Parietal lobe (tissue), 1 donor: ENCODE data around the gene SELENOV. TPM values are rescaled to one million over a fixed set of nuclear protein-coding genes. Genes with fewer than 3 reads are reported as not detected.

Source experiments
- total RNA-seq: library from RNA; depleted of rRNA; stranded (reverse); fragments of >200 nt; gene quantifications from one replicate; pipeline ENCODE4 v1.2.3, GENCODE V29; 2014

Gene SELENOV
- total RNA-seq, result not detected

GRCh38 chr19:39514840-39515550 is at the start of gene SELENOV:
SELENOV (plus strand) TSS chr19:39515139; CDS start chr19:39515213, 74 bp downstream.

GRCh38 chr19:39480337-39481228 is 34.4 kb upstream of the SELENOV start, which contains the start of gene TIMM50:
TIMM50 (plus strand) TSS chr19:39480838; CDS start chr19:39480854, 16 bp downstream.

GRCh38 chr19:39498798-39499642 is 15.9 kb upstream of the SELENOV start, which contains the start of gene DLL3:
DLL3 (plus strand) TSS chr19:39498947; CDS start chr19:39498975, 28 bp downstream.

GRCh38 chr19:39532233-39533002 is 17.5 kb downstream of the SELENOV start, which contains the start of gene EID2B:
EID2B (minus strand) TSS chr19:39532852; CDS start chr19:39532802, 50 bp downstream.

GRCh38 chr19:39539518-39540332 is 24.8 kb downstream of the SELENOV start, which contains the start of gene EID2:
EID2 (minus strand) TSS chr19:39540161; CDS start chr19:39540079, 82 bp downstream.

Other genes starting within 250 kb of the SELENOV start
- not detected for gene IFNL2, start 246.7 kb upstream of the SELENOV start, total RNA-seq
- gene IFNL1, start 218.7 kb upstream of the SELENOV start, total RNA-seq, result not detected
- gene LRFN1, start 194.3 kb upstream of the SELENOV start, total RNA-seq, result 9.4 TPM
- 0.94 TPM for gene GMFG, start 179.1 kb upstream of the SELENOV start, total RNA-seq
- gene SAMD4B, start 172.7 kb upstream of the SELENOV start, total RNA-seq, result 63.2 TPM
- 31.3 TPM for gene PAF1, start 124.0 kb upstream of the SELENOV start, total RNA-seq
- 20.0 TPM for gene MED29, start 123.8 kb upstream of the SELENOV start, total RNA-seq
- 0.94 TPM for gene ZFP36, start 108.3 kb upstream of the SELENOV start, total RNA-seq
- gene PLEKHG2, start 102.5 kb upstream of the SELENOV start, total RNA-seq, result 49.1 TPM
- 67.9 TPM for gene RPS16, start 79.2 kb upstream of the SELENOV start, total RNA-seq
- gene SUPT5H, start 69.6 kb upstream of the SELENOV start, total RNA-seq, result 70.7 TPM
- 41.6 TPM for gene TIMM50, start 34.3 kb upstream of the SELENOV start, total RNA-seq
- 23.2 TPM for gene DLL3, start 16.2 kb upstream of the SELENOV start, total RNA-seq
- 15.3 TPM for gene EID2B, start 17.7 kb downstream of the SELENOV start, total RNA-seq
- gene EID2, start 25.0 kb downstream of the SELENOV start, total RNA-seq, result 16.9 TPM
- gene LGALS13, start 87.4 kb downstream of the SELENOV start, total RNA-seq, result not detected
- gene LGALS16, start 140.8 kb downstream of the SELENOV start, total RNA-seq, result not detected
- not detected for gene LGALS14, start 189.3 kb downstream of the SELENOV start, total RNA-seq
- gene CLC, start 222.9 kb downstream of the SELENOV start, total RNA-seq, result not detected